OCI-LY1 (cell line): ENCODE measurements around the gene C1orf35.
A peak's percentile ranks its signal among the peaks of the same experiment; 100 is the strongest.

ENCODE experiments used
- H2AFZ ChIP-seq: fragments of 200-600 bp; sonication (generic), shearing (Covaris generic); 2 replicates; pipeline ENCODE4 v1.6.0; 2014; ENCODE audit warnings: antibody characterized with exemption, mild to moderate bottlenecking, low read length
- H3F3A ChIP-seq: fragments of 200-600 bp; sonication (generic), shearing (Covaris generic); 2 replicates; pipeline ENCODE4 v1.6.0; 2014; ENCODE audit warnings: mild to moderate bottlenecking, antibody characterized with exemption, low read length, moderate library complexity; ENCODE audit not compliant: insufficient read depth
- H3K27ac ChIP-seq: fragments of 200-600 bp; sonication (generic); 2 replicates; pipeline ENCODE4 v1.5.1; 2014; ENCODE audit warnings: low read length, mixed run types, mild to moderate bottlenecking, low read depth; ENCODE audit not compliant: poor library complexity, severe bottlenecking
- H3K27me3 ChIP-seq: fragments of 200-600 bp; sonication (generic); 2 replicates; pipeline ENCODE4 v1.6.0; 2014; ENCODE audit warnings: antibody characterized with exemption, mild to moderate bottlenecking, low read length, moderate library complexity; ENCODE audit not compliant: insufficient read depth
- H3K36me3 ChIP-seq: fragments of 200-600 bp; sonication (generic); 2 replicates; pipeline ENCODE4 v1.6.1; 2014; ENCODE audit warnings: mild to moderate bottlenecking, antibody characterized with exemption, low read length, moderate library complexity, mixed read lengths; ENCODE audit not compliant: insufficient read depth
- H3K4me1 ChIP-seq: fragments of 200-600 bp; sonication (generic); 2 replicates; pipeline ENCODE4 v1.5.1; 2014; ENCODE audit warnings: mild to moderate bottlenecking, low read length, moderate library complexity; ENCODE audit not compliant: insufficient read depth, severe bottlenecking
- H3K4me2 ChIP-seq: fragments of 200-600 bp; sonication (generic), shearing (Covaris generic); 2 replicates; pipeline ENCODE4 v1.6.1; 2014; ENCODE audit warnings: low read length
- H3K4me3 ChIP-seq: fragments of 200-600 bp; sonication (generic); 2 replicates; pipeline ENCODE4 v1.5.1; 2014; ENCODE audit warnings: low read length, low read depth, mild to moderate bottlenecking, mixed read lengths; ENCODE audit not compliant: poor library complexity, severe bottlenecking
- H3K79me2 ChIP-seq: fragments of 200-600 bp; shearing (Covaris generic); 2 replicates; pipeline ENCODE4 v1.6.1; 2016; ENCODE audit warnings: mixed run types, low read length, mixed read lengths; ENCODE audit not compliant: insufficient read depth
- H3K9ac ChIP-seq: fragments of 200-600 bp; sonication (generic), shearing (Covaris generic); 2 replicates; pipeline ENCODE4 v1.6.1; 2014; ENCODE audit warnings: mild to moderate bottlenecking, low read length, mixed read lengths
- H3K9me2 ChIP-seq: fragments of 200-600 bp; sonication (generic), shearing (Covaris generic); 2 replicates; pipeline ENCODE4 v1.6.1; 2014; ENCODE audit warnings: low read depth, mild to moderate bottlenecking, low read length, mixed read lengths
- H3K9me3 ChIP-seq: fragments of 200-600 bp; shearing (Covaris generic); 2 replicates; pipeline ENCODE4 v1.6.1; 2014; ENCODE audit warnings: low read length, mixed read lengths
- H4K20me1 ChIP-seq: fragments of 200-600 bp; sonication (generic), shearing (Covaris generic); 2 replicates; pipeline ENCODE4 v1.6.0; 2016; ENCODE audit warnings: mild to moderate bottlenecking, low read length; ENCODE audit not compliant: insufficient read depth
- CTCF ChIP-seq: fragments of 200-600 bp; sonication (generic), shearing (Covaris generic); IDR thresholded peaks from 2 replicates; pipeline ENCODE4 v1.5.1; 2017; ENCODE audit warnings: mild to moderate bottlenecking, antibody characterized with exemption, low read length, moderate library complexity, mixed read lengths
- EZH2 ChIP-seq: fragments of 200-600 bp; sonication (generic), shearing (Covaris generic); IDR thresholded peaks from 2 replicates; pipeline ENCODE4 v1.8.0; 2017; ENCODE audit warnings: borderline replicate concordance, mixed run types, mild to moderate bottlenecking, antibody characterized with exemption, low read length, moderate library complexity, mixed read lengths

The C1orf35 gene

GRCh38 chr1:228082214-228082917 lies 20.8 kb downstream of the C1orf35 start, which contains the start of gene ARF1:
Gene ARF1 (plus strand): TSS chr1:228082708. CDS start chr1:228097115, 14,407 bp downstream.
- no peak within 1 kb of the TSS for H2AFZ ChIP-seq

GRCh38 chr1:228081578-228082213 lies 21.4 kb downstream of the C1orf35 start:
- Histone ChIP-seq H3F3A (no peaks in the 10 kb centered on the region), H3K9ac (peak overlapping the region; percentile 99), H3K27ac (no peak overlapping the region), H3K4me1 (peaks cover 42% of the 10 kb centered on the region), H3K27me3 (no peaks in the 10 kb centered on the region), H3K4me2 (peak overlapping the region; percentile 88), H3K36me3 (no peaks in the 10 kb centered on the region; the same call in none of the 2 replicates), H2AFZ (no peak overlapping the region), H3K9me2 (no peaks in the 10 kb centered on the region), H3K79me2 (peaks cover 41% of the 10 kb centered on the region), H4K20me1 (no peaks in the 10 kb centered on the region), H3K9me3 (no peaks in the 10 kb centered on the region), H3K4me3 (peak overlapping the region; percentile 92)
- TF ChIP-seq EZH2 (no peak), CTCF (no peak)

More at GRCh38 chr1:228082214-228082917, 20.8 kb downstream of the C1orf35 start, which contains the start of gene ARF1:
- Histone ChIP-seq H3K27me3 (no peaks in the 10 kb centered on the region), H3K36me3 (no peaks in the 10 kb centered on the region; the same call in none of the 2 replicates), H3K9ac (peak within 1 kb of the TSS; percentile 99), H3K9me2 (no peaks in the 10 kb centered on the region), H3K27ac (peak within 1 kb of the TSS; percentile 43), H3K4me1 (peaks cover 49% of the 10 kb centered on the region), H3K4me2 (peak within 1 kb of the TSS; percentile 96), H4K20me1 (no peaks in the 10 kb centered on the region), H3K4me3 (peak within 1 kb of the TSS; percentile 92), H3K9me3 (no peaks in the 10 kb centered on the region), H3K79me2 (peaks cover 48% of the 10 kb centered on the region), H3F3A (no peaks in the 10 kb centered on the region)
- TF ChIP-seq CTCF (no peak), EZH2 (no peak)

GRCh38 chr1:228081144-228081543 lies 22.0 kb downstream of the C1orf35 start:
- Histone ChIP-seq H3K9me2 (no peaks in the 10 kb centered on the region), H3K4me3 (peak overlapping the region; percentile 92), H3K79me2 (peaks cover 36% of the 10 kb centered on the region), H3K36me3 (no peaks in the 10 kb centered on the region; the same call in none of the 2 replicates), H3K27me3 (no peaks in the 10 kb centered on the region), H3K9me3 (no peaks in the 10 kb centered on the region), H3K4me2 (peak overlapping the region; percentile 88), H3K9ac (peak overlapping the region; percentile 99), H3K4me1 (peaks cover 37% of the 10 kb centered on the region), H3F3A (no peaks in the 10 kb centered on the region), H4K20me1 (no peaks in the 10 kb centered on the region), H3K27ac (no peak overlapping the region), H2AFZ (no peak overlapping the region)
- TF ChIP-seq EZH2 (no peak), CTCF (no peak)
